ENCODE results near the gene DYRK3. TPM values are rescaled to one million over a fixed set of nuclear protein-coding genes. Genes with fewer than 3 reads are reported as not detected.
A peak's percentile ranks its signal among the peaks of the same experiment; 100 is the strongest.

The DYRK3 gene
- total RNA-seq, 1 donor from 2014 or later: 22.7 TPM

- Histone ChIP-seq H3K27ac (peak overlapping the region; percentile 9), H3F3A (ENCODE audit: low read depth) (no peaks in the 10 kb centered on the region), H3K4me1 (peaks cover 9% of the 10 kb centered on the region), H3K4me2 (no peak overlapping the region), H3K9ac (no peak overlapping the region), H3K36me3 (no peaks in the 10 kb centered on the region), H3K79me2 (ENCODE audit: low read depth) (no peaks in the 10 kb centered on the region), H3K27me3 (no peaks in the 10 kb centered on the region), H3K4me3 (no peak overlapping the region), H3K9me3 (ENCODE audit: low read depth) (no peaks in the 10 kb centered on the region), H4K20me1 (ENCODE audit: low read depth) (no peaks in the 10 kb centered on the region), H2AFZ (replicated peaks) (no peak overlapping the region)
- DNase-seq (ENCODE audit: low spot score): no peak
- H3K36me3 Mint-ChIP-seq: peaks cover 21% of the 10 kb centered on the region
- no peaks in the 10 kb centered on the region for H3K27me3 Mint-ChIP-seq (ENCODE audit: insufficient read depth, low read depth)
- H3K27ac Mint-ChIP-seq: peak overlapping the region; percentile 51
- TF ChIP-seq CTCF (IDR thresholded peaks at IDR 0.05) (no peak), EZH2phosphoT487 (IDR thresholded peaks at IDR 0.05) (no peak), EZH2 (IDR thresholded peaks at IDR 0.05) (no peak)
- no peak overlapping the region for H3K4me3 Mint-ChIP-seq
- peaks cover 1% of the 10 kb centered on the region for H3K4me1 Mint-ChIP-seq
- H3K9me3 Mint-ChIP-seq: no peaks in the 10 kb centered on the region
Measured at GRCh38 chr1:206588492-206588891, 46.8 kb upstream of the DYRK3 start.

- H3K4me1 ChIP-seq: peaks cover 9% of the 10 kb centered on the region
- H3K4me3 ChIP-seq: no peak overlapping the region
- DNase-seq (ENCODE audit: low spot score): no peak
- no peak overlapping the region for H3K27ac ChIP-seq
- H3K9ac ChIP-seq: no peak overlapping the region
- Mint-ChIP-seq H3K9me3 (no peaks in the 10 kb centered on the region), H3K4me1 (no peaks in the 10 kb centered on the region), H3K27ac (no peak overlapping the region), H3K27me3 (ENCODE audit: insufficient read depth, low read depth) (no peaks in the 10 kb centered on the region), H3K4me3 (no peak overlapping the region), H3K36me3 (peaks cover 24% of the 10 kb centered on the region)
- H3K4me2 ChIP-seq: no peak overlapping the region
- H3F3A ChIP-seq (ENCODE audit: low read depth): no peaks in the 10 kb centered on the region
- H3K9me3 ChIP-seq (ENCODE audit: low read depth): no peaks in the 10 kb centered on the region
- H3K79me2 ChIP-seq (ENCODE audit: low read depth): no peaks in the 10 kb centered on the region
- no peaks in the 10 kb centered on the region for H4K20me1 ChIP-seq (ENCODE audit: low read depth)
- H2AFZ ChIP-seq (replicated peaks): no peak overlapping the region
- TF ChIP-seq EZH2phosphoT487 (IDR thresholded peaks at IDR 0.05) (no peak), EZH2 (IDR thresholded peaks at IDR 0.05) (no peak)
- no peaks in the 10 kb centered on the region for H3K36me3 ChIP-seq
- no peaks in the 10 kb centered on the region for H3K27me3 ChIP-seq
Measured at GRCh38 chr1:206589206-206589605, 46.1 kb upstream of the DYRK3 start.

DNA sequence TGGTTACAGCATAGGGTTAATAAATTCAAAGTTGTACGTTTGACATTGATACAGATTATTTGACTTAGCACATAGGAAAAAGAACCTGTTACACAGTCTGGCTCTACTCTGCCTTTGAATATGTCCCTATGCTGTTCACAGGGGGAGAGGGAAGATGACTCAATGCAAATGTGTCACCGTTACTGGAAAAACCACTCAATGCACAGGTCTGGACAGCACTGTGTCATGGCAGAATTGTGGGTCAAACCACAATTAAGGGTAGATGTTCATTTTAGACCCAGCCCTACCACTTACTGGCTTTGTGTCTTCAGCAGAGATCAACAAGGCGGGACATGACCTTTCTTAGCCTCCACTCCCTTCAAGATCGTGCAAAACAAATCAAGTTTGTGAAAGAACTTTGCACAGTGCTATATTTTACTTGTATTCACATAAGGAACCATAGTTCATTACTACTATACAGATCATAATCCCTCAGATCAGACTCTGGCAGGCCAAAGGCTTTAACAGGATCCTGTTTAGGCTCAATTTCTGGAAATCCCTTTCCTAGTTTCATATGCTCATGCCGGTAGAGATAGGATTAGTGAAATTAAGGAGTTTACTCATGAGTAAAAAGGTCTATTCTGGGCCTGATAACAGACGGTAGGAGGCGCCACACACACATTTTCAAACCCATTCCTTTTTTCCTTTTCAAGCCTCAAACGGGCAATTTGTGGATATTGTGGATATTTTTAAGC is 45.1 kb upstream of the DYRK3 start:
- peak; percentile 30 for DNase-seq (ENCODE audit: low spot score)
- no peak overlapping the region for H3K4me3 Mint-ChIP-seq
- no peaks in the 10 kb centered on the region for H3K9me3 ChIP-seq (ENCODE audit: low read depth)
- H3K4me2 ChIP-seq: no peak overlapping the region
- no peaks in the 10 kb centered on the region for H3F3A ChIP-seq (ENCODE audit: low read depth)
- no peak overlapping the region for H2AFZ ChIP-seq (replicated peaks)
- no peaks in the 10 kb centered on the region for H3K27me3 Mint-ChIP-seq (ENCODE audit: insufficient read depth, low read depth)
- TF ChIP-seq CTCF (IDR thresholded peaks at IDR 0.05) (peak; percentile 67), EZH2 (IDR thresholded peaks at IDR 0.05) (no peak), EZH2phosphoT487 (IDR thresholded peaks at IDR 0.05) (no peak)
- H4K20me1 ChIP-seq (ENCODE audit: low read depth): no peaks in the 10 kb centered on the region
- peaks cover 27% of the 10 kb centered on the region for H3K36me3 Mint-ChIP-seq
- no peak overlapping the region for H3K27ac Mint-ChIP-seq
- no peaks in the 10 kb centered on the region for H3K27me3 ChIP-seq
- H3K27ac ChIP-seq: no peak overlapping the region
- H3K4me1 ChIP-seq: peaks cover 9% of the 10 kb centered on the region
- no peaks in the 10 kb centered on the region for H3K36me3 ChIP-seq
- H3K9me3 Mint-ChIP-seq: no peaks in the 10 kb centered on the region
- no peak overlapping the region for H3K4me3 ChIP-seq
- no peaks in the 10 kb centered on the region for H3K4me1 Mint-ChIP-seq
- H3K9ac ChIP-seq: no peak overlapping the region
- H3K79me2 ChIP-seq (ENCODE audit: low read depth): no peaks in the 10 kb centered on the region

DNA sequence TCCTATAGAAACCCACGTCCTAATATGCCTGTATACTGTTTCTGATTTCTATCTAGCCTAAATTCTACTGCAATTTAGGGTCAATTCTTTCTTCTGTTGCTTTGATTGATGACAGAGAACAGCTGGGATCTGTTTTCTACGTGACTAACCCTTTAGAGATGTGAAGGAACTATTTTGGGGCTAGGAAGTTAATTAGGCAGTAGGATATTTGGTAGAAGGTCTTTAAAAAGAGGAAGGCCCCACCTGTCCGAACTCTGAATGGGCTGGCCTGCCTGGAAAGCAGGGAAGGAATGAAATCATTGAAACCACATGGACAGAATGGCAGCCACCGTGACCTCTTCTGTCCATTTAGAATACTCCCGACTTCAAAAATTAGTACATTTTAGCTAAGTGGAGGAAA is 44.1 kb upstream of the DYRK3 start:
- no peak overlapping the region for H3K27ac ChIP-seq
- H3K79me2 ChIP-seq (ENCODE audit: low read depth): no peaks in the 10 kb centered on the region
- H3K4me1 Mint-ChIP-seq: no peaks in the 10 kb centered on the region
- no peaks in the 10 kb centered on the region for H3K27me3 Mint-ChIP-seq (ENCODE audit: insufficient read depth, low read depth)
- H3K36me3 ChIP-seq: no peaks in the 10 kb centered on the region
- H3K9me3 Mint-ChIP-seq: no peaks in the 10 kb centered on the region
- H3K27me3 ChIP-seq: no peaks in the 10 kb centered on the region
- no peak overlapping the region for H3K4me3 ChIP-seq
- no peaks in the 10 kb centered on the region for H3K9me3 ChIP-seq (ENCODE audit: low read depth)
- no peak overlapping the region for H3K9ac ChIP-seq
- peaks cover 28% of the 10 kb centered on the region for H3K36me3 Mint-ChIP-seq
- H3K4me2 ChIP-seq: no peak overlapping the region
- DNase-seq (ENCODE audit: low spot score): no peak
- H3K4me3 Mint-ChIP-seq: no peak overlapping the region
- no peak overlapping the region for H2AFZ ChIP-seq (replicated peaks)
- no peak overlapping the region for H3K27ac Mint-ChIP-seq
- H4K20me1 ChIP-seq (ENCODE audit: low read depth): no peaks in the 10 kb centered on the region
- peaks cover 9% of the 10 kb centered on the region for H3K4me1 ChIP-seq
- H3F3A ChIP-seq (ENCODE audit: low read depth): no peaks in the 10 kb centered on the region
- TF ChIP-seq EZH2 (IDR thresholded peaks at IDR 0.05) (no peak), EZH2phosphoT487 (IDR thresholded peaks at IDR 0.05) (no peak), CTCF (IDR thresholded peaks at IDR 0.05) (no peak)
